NCI-H1436 treated with DMSO at 0.1 percent for 48 hours (cell line): ENCODE measurements around the gene NOC4L.

Source experiments
- DNase-seq: peaks from one replicate; lab custom pipeline; 2025; lab: John Stamatoyannopoulos, UW

The NOC4L gene

DNA sequence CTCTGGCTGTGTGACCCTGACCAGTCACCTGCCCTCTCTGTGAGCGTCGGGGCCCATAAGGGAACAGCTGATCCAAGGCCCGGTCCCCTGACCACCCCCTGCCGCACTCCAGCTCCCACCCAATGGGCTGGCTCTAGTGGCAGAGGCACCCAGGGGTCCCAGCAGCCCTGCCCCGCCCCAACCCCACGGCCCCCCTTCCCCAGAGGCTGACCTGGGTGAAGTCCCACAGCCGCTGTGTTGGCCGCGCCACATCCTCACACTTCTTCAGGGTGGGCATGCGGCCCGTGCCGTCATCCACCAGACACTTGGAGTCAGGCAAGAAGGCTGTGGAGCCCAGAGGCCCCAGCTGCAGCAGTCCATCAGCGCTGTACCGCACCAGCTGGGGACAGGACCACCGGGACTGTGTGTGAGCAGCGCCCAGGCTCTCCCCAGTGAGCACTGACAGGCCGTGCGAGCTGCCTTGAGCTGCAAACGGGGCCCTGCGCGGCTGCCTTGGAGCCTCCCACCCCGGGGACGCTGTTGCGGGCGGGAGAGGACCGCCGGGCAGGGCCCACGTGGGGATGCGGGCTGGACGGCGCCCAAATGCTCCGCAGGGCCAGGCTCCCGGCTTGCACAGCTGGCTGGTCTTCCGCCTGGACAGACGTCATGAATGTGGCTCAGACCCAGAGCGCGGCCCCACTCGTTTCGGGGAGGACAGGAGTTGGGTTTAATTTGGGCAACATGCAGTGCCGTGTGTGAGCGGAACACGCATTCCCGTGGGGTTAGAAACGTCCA, 53.5 kb downstream of the NOC4L start:
- no peak for DNase-seq

DNA sequence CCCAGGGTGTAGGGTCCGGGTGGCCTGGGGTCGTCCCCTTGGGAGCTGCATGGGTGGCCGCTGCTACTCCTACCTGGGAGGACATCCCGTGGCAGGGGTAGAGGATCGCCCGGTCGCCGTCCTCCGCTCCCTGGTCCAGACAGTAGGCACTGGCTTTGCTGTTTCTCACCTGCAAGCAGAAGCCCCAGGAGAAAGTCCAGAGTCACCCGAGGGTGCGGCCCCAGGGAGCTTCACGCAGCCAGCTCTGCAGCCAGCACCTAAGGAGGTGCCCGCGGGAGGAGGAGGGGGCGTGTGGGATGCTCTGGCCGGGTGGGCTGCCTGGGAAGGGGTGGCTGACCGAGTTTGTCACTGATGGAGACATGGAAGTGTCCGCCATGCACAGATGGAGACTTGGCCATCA, 54.8 kb downstream of the NOC4L start:
- no peak for DNase-seq

DNA sequence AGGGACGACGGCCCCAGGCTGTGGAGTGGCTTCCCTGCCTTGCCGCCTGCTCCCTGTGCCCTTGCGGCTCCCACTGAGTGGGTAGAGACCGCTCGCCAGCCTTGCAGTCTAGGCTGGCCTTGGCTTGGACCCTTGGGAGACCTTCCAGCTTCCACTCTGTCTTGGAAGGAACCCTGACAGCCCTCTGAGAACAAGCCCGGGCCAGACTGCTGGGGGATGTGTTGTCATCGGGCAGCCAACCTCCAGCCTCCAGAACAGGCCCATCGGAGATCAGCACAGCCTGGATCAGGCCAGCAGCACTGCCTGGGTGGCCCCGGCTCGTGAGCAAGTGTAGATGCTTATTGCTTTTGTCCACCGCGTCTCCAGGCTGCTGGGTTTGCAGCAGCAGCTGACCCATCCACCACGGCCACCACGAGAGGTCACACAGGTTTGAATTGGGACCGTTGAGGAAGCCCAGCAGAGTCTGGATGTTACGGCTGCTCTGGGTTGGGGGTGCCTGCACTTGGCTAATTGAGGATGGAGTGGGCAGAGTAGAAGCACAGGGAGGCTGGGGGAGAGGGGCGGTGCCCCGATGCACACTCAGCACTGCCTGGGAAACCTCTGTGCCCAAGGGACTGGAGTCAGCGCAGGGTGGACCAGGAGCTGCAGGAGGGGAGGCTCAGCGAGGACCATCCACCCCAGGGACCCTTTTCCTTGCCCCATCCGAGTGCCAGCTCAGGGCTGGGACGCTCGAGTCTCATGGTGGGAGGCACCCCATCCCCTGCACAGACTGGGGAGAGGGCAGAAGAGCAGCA, 55.5 kb downstream of the NOC4L start:
- DNase-seq = no peak

DNA sequence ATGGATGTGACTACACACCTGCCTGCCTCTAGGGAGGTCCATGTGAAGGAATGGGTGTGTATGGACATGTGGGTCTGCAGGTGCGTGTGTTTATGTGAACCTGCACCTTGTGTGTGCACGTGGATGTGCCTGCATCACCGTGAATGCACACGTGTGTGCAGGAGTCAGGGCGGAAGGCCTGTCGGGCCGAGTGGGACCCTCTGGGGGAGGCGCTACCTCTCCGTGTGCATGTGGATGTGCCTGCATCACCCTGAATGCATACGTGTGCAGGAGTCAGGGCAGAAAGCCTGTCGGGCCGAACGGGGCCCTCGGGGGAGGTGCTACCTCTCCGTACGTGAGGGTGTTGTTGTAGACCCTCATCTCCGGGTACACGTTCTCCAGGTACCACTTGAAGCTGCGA, 56.5 kb downstream of the NOC4L start:
- DNase-seq = no peak

DNA sequence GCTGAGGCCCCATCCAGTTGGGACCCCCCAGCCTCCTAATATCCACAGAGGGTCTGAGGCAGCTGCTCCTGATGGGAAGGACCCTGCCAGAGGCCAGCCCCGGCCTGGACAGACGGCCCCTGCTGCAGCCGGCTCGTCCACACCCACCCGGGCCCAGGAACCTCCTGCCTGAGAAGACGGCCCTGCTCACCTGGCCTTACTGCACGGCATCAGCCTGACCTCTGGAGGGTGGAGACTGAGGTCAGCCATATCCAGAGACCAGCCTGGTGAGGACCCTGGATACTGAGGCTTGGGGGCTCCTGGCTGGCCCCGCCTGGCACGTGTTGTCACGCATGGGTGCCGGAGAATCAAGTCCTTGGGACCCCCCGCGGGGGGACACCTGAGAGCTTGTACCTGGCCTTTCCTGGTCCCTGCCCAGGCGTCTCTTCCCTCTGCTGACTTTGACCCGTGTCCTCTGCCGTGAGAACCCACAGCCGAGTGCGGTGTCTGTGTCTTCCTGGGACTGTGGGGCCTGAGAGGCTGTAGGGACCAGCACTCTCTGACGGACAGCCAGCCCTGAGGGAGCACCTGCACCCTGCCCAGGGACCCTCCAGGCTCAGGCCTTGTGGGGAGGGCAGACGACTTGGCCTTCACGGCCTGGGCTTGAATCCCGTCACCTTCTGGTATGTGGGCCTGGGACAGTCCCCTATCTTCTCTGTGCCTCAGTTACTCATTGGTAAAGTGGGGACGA, 57.3 kb downstream of the NOC4L start:
- DNase-seq = no peak
